Keratinocyte (primary cell): ENCODE data around the gene TRIM65. TPM values are rescaled to one million over a fixed set of nuclear protein-coding genes. Genes with fewer than 3 reads are reported as not detected.

Experiments used
- DNase-seq: peaks from one replicate; pipeline ENCODE4 v3.0.0-alpha.2; 2011; ENCODE audit warnings: low read depth, missing footprints, low spot score
- FAIRE-seq: peaks from 2 replicates; lab custom pipeline; 2011; peaks lifted over from hg19 to GRCh38; lab: Jason Lieb, UNC
- H2AFZ ChIP-seq: 2 replicates; pipeline ENCODE4 v1.6.0; 2012; ENCODE audit warnings: low read length, control low read depth, inconsistent platforms; ENCODE audit not compliant: control insufficient read depth
- H3K27ac ChIP-seq: 2 replicates; pipeline ENCODE4 v1.5.1; 2011; ENCODE audit warnings: low read length; ENCODE audit not compliant: control insufficient read depth, insufficient read depth
- H3K27me3 ChIP-seq: 3 replicates; pipeline ENCODE4 v1.6.0; 2011; ENCODE audit warnings: low read length; ENCODE audit not compliant: control insufficient read depth, insufficient read depth; ENCODE audit errors: extremely low read depth
- H3K36me3 ChIP-seq, 2 experiments: 2 replicates in 1 of 2; 3 replicates in 1 of 2; pipeline ENCODE4 v1.5.1; 2011; ENCODE audit warnings: low read length in 2 of 2, mild to moderate bottlenecking in 1 of 2; ENCODE audit not compliant: control insufficient read depth in 2 of 2, insufficient read depth in 2 of 2; ENCODE audit errors: extremely low read depth in 1 of 2
- H3K4me1 ChIP-seq: 3 replicates; pipeline ENCODE4 v1.5.1; 2011; ENCODE audit warnings: low read length; ENCODE audit not compliant: control insufficient read depth, insufficient read depth; ENCODE audit errors: extremely low read depth
- H3K4me2 ChIP-seq: 3 replicates; pipeline ENCODE4 v1.6.0; 2011; ENCODE audit warnings: low read depth, low read length; ENCODE audit not compliant: control insufficient read depth, insufficient read depth; ENCODE audit errors: extremely low read depth
- H3K4me3 ChIP-seq, 3 experiments: fragments of 200-600 bp in 1 of 3; sonication (generic) in 1 of 3; 2 replicates in 2 of 3; 3 replicates in 1 of 3; pipeline ENCODE4 v1.5.1; 2011 to 2016; ENCODE audit warnings: low read length in 3 of 3, mild to moderate bottlenecking in 3 of 3, control low read depth in 2 of 3, inconsistent platforms in 1 of 3, low read depth in 1 of 3, mixed read lengths in 1 of 3, mixed run types in 1 of 3, moderate library complexity in 1 of 3; ENCODE audit not compliant: control insufficient read depth in 2 of 3, insufficient read depth in 2 of 3; ENCODE audit errors: extremely low read depth in 1 of 3
- H3K79me2 ChIP-seq: 2 replicates; pipeline ENCODE4 v1.6.0; 2012; ENCODE audit warnings: low read length; ENCODE audit not compliant: control insufficient read depth, insufficient read depth
- H3K9ac ChIP-seq: 3 replicates; pipeline ENCODE4 v1.6.0; 2011; ENCODE audit warnings: low read length; ENCODE audit not compliant: control insufficient read depth, insufficient read depth; ENCODE audit errors: extremely low read depth
- H3K9me1 ChIP-seq: 3 replicates; pipeline ENCODE4 v1.6.0; 2011; ENCODE audit warnings: low read length; ENCODE audit not compliant: control insufficient read depth, insufficient read depth; ENCODE audit errors: extremely low read depth
- H3K9me3 ChIP-seq: 2 replicates; pipeline ENCODE4 v1.5.1; 2012; ENCODE audit warnings: low read depth, low read length; ENCODE audit not compliant: control insufficient read depth
- H4K20me1 ChIP-seq: 3 replicates; pipeline ENCODE4 v1.6.0; 2011; ENCODE audit warnings: low read length; ENCODE audit not compliant: control insufficient read depth, insufficient read depth; ENCODE audit errors: extremely low read depth
- EZH2 ChIP-seq: IDR thresholded peaks from one replicate; pipeline ENCODE4 v1.6.1; 2012; ENCODE audit warnings: inconsistent platforms, mild to moderate bottlenecking, low read length, moderate library complexity
- dilution Hi-C: fragments of 300-500 bp; cut with MboI; formaldehyde crosslinking; loops from one replicate; pipeline ENCODE4 v1.7.0; 2020; ENCODE audit warnings: low sequenced_read_pairs; ENCODE audit not compliant: extremely low pct_ligation_motif_present
- polyA plus RNA-seq, 5 experiments: library from polyadenylated mRNA; depleted of rRNA in 3 of 5; stranded (reverse) in 3 of 5; stranded (forward) in 1 of 5; unstranded in 1 of 5; fragments of >200 nt; gene quantifications; 1 replicate in 1 of 5; 2 replicates in 3 of 5; 3 replicates in 1 of 5; pipeline versions ENCODE4 v1.2.1 to v1.2.3, GENCODE V29; 2011 to 2012; ENCODE audit warnings: missing spikeins in 2 of 5, low read depth in 1 of 5, low replicate concordance in 1 of 5
- TF ChIP-seq, protein P1 (sequence below), 3 experiments: IDR thresholded peaks in 1 of 3; conservative IDR thresholded peaks in 1 of 3; optimal IDR thresholded peaks in 1 of 3; 2 replicates in 2 of 3; 3 replicates in 1 of 3; pipeline versions ENCODE3 to v1.5.1; 2011; ENCODE audit warnings: low read length in 3 of 3, mild to moderate bottlenecking in 3 of 3, moderate library complexity in 2 of 3, control low read depth in 1 of 3, inconsistent platforms in 1 of 3; ENCODE audit not compliant: insufficient read depth in 2 of 3; ENCODE audit errors: extremely low read depth in 1 of 3

TRIM65 gene
- polyA plus RNA-seq, 1 donor (not counting 4 experiments of a cell fraction or from before 2014, with no cell fraction given), result 7.8 TPM

DNA sequence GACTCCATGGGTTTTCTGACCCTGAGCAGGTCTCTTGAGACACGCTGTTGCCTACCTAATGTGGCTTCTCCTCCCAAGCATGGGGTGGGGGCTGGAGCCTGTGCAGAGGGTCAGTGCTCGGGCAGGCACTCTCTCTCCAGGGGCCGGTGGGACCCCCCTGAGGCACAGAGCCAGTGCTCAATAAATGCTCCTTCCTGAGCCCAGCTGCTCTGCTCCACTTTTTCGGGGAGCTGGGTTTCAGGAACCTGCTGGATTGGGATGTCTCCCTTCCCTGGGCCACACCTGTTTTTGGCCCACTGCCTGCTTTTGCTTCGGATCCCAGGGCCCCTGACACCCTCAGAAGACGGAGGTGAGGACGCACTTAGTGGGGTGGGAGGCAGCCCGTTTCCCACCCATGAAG lies 1.3 kb upstream of the TRIM65 start:
- Histone ChIP-seq H3K9me3 (no peaks in the 10 kb centered on the region), H3K9ac (no peak overlapping the region), H3K9me1 (no peaks in the 10 kb centered on the region), H3K36me3 (peaks cover 18 to 28% of the 10 kb centered on the region in 2 experiments), H3K27ac (no peak overlapping the region), H3K27me3 (no peaks in the 10 kb centered on the region), H3K4me2 (no peak overlapping the region), H3K79me2 (peaks cover 4% of the 10 kb centered on the region), H4K20me1 (no peaks in the 10 kb centered on the region), H3K4me3 (no peak overlapping the region), H3K4me1 (peaks cover 9% of the 10 kb centered on the region), H2AFZ (no peak overlapping the region)
- dilution Hi-C loops, result no loop called here
- DNase-seq (no peak), FAIRE-seq (no peak)
- TF ChIP-seq, protein P1, sequence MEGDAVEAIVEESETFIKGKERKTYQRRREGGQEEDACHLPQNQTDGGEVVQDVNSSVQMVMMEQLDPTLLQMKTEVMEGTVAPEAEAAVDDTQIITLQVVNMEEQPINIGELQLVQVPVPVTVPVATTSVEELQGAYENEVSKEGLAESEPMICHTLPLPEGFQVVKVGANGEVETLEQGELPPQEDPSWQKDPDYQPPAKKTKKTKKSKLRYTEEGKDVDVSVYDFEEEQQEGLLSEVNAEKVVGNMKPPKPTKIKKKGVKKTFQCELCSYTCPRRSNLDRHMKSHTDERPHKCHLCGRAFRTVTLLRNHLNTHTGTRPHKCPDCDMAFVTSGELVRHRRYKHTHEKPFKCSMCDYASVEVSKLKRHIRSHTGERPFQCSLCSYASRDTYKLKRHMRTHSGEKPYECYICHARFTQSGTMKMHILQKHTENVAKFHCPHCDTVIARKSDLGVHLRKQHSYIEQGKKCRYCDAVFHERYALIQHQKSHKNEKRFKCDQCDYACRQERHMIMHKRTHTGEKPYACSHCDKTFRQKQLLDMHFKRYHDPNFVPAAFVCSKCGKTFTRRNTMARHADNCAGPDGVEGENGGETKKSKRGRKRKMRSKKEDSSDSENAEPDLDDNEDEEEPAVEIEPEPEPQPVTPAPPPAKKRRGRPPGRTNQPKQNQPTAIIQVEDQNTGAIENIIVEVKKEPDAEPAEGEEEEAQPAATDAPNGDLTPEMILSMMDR (optimal IDR thresholded peaks at IDR 0.05 in 1 of 3, IDR thresholded peaks at IDR 0.05 in 1 of 3, conservative IDR thresholded peaks at IDR 0.05 in 1 of 3; ENCODE audit: extremely low read depth in 1 of 3, insufficient read depth in 2 of 3, low read length in 3 of 3), result no peak
- TF ChIP-seq EZH2, result no peak

DNA sequence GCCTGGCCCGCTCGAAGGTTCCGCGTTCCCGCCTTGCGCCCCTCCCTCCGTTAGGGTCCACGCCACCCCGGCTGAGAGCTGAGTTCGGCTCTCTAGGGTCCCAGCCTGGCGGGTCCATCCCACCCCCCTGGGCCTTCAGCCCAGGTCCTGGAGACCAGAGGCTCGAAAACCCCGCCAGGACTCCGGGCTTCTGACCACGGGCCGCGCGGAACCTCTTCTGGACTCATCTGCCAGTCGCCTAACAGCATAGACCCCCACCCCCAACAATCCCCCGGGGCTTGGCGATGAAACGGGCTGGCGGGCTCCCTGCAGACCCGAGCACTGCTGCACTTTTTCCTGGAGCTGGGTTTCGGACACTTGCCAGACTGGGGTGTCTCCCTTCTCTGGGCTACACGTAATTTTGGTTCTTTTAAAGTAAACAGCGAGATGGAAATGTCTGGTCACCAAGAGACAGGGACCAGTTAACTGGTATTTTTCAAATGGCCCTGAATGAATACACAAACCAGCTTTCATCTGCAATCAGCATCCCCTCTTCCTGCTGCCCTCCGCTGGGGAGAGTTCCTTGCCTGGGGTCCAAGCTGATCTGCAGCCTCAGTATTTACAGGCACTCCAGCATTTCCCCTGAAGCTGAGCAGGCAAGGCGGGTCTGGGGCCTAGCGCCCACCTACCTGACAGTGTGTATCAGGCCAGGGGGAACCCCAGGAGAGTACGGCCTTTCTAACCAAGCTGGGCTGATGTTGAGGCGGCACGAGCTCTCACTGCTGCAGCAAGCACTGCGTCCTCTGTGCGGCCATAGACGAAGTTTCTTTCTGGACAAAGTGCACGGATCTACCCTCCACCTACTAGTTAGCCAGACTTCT lies 639 bp upstream of the TRIM65 start:
- Histone ChIP-seq H3K36me3 (peaks cover 18 to 28% of the 10 kb centered on the region in 2 experiments), H3K4me2 (no peak overlapping the region), H3K4me1 (peaks cover 9% of the 10 kb centered on the region), H4K20me1 (no peaks in the 10 kb centered on the region), H3K27ac (no peak overlapping the region), H3K27me3 (no peaks in the 10 kb centered on the region), H3K4me3 (peak overlapping the region in 1 of 3 experiments; percentile 73), H3K9me1 (no peaks in the 10 kb centered on the region), H3K79me2 (peaks cover 4% of the 10 kb centered on the region), H2AFZ (no peak overlapping the region), H3K9me3 (no peaks in the 10 kb centered on the region), H3K9ac (no peak overlapping the region)
- dilution Hi-C loops, result no loop called here
- TF ChIP-seq, protein P1 (optimal IDR thresholded peaks at IDR 0.05 in 1 of 3, IDR thresholded peaks at IDR 0.05 in 1 of 3, conservative IDR thresholded peaks at IDR 0.05 in 1 of 3; ENCODE audit: extremely low read depth in 1 of 3, insufficient read depth in 2 of 3, low read length in 3 of 3), result no peak
- FAIRE-seq (no peak), DNase-seq (no peak)
